B cell (primary cell): ENCODE measurements around the gene CTNNA1. TPM values are rescaled to one million over a fixed set of nuclear protein-coding genes. Genes with fewer than 3 reads are reported as not detected.

Experiments used
- ATAC-seq: fragments of 200-7000 bp; cut with Tn5 transposase; one replicate; pipeline ENCODE4 v1.10.0; 2021; ENCODE audit warnings: low read depth, mild to moderate bottlenecking, moderate number of reproducible peaks, moderate library complexity
- CTCF ChIA-PET: fragments of 350-600 bp; sonication (Branson Sonifier 250); formaldehyde crosslinking; loops from one replicate; lab custom pipeline; 2021; ENCODE audit warnings: antibody characterized with exemption, inconsistent platforms; lab: Charles Lee
- POLR2A ChIA-PET: fragments of 350-600 bp; sonication (Branson Sonifier 250); formaldehyde crosslinking; loops from one replicate; lab custom pipeline; 2021; ENCODE audit warnings: antibody characterized with exemption; lab: Charles Lee
- DNase-seq: peaks from one replicate; pipeline ENCODE4 v3.0.0; 2013
- H2AFZ ChIP-seq: 2 replicates; pipeline ENCODE4 v1.6.1; 2012; ENCODE audit warnings: mild to moderate bottlenecking, low read depth, low read length; ENCODE audit not compliant: insufficient read depth, poor library complexity, severe bottlenecking
- H3K27ac ChIP-seq, 2 donors: 1 replicate in 1 of 2; 2 replicates in 1 of 2; pipeline ENCODE4 v1.5.1; 2012 to 2013; ENCODE audit warnings: low read length in 2 of 2, mild to moderate bottlenecking in 2 of 2, moderate library complexity in 1 of 2
- H3K27me3 ChIP-seq, 4 experiments: fragments of 200-600 bp in 1 of 4; sonication (generic) in 1 of 4; replicated peaks in 1 of 4; 1 replicate in 2 of 4; 2 replicates in 2 of 4; pipeline versions ENCODE4 v1.6.1 to v1.7.0; 2013 to 2016; ENCODE audit warnings: low read length in 3 of 4, mild to moderate bottlenecking in 2 of 4, mixed read lengths in 1 of 4, moderate library complexity in 1 of 4; ENCODE audit not compliant: insufficient read depth in 4 of 4, control insufficient read depth in 3 of 4; ENCODE audit errors: control extremely low read depth in 1 of 4
- H3K36me3 ChIP-seq, 2 experiments: replicated peaks in 1 of 2; 1 replicate in 1 of 2; 2 replicates in 1 of 2; pipeline versions ENCODE4 v1.6.1 to v1.7.1; 2013; ENCODE audit warnings: low read length in 1 of 2; ENCODE audit not compliant: insufficient read depth in 2 of 2, control insufficient read depth in 1 of 2; ENCODE audit errors: control extremely low read depth in 1 of 2, extremely low read depth in 1 of 2
- H3K4me1 ChIP-seq, 2 donors: fragments of 200-600 bp in 1 of 2; sonication (generic) in 1 of 2; 1 replicate in 1 of 2; 2 replicates in 1 of 2; pipeline versions ENCODE4 v1.5.1 to v1.6.1; 2013 to 2017; ENCODE audit warnings: low read length in 2 of 2; ENCODE audit not compliant: control insufficient read depth in 2 of 2, insufficient read depth in 2 of 2
- H3K4me2 ChIP-seq: replicated peaks from 2 replicates; pipeline ENCODE3; 2012; ENCODE audit warnings: mild to moderate bottlenecking, low read depth, low read length; ENCODE audit not compliant: poor library complexity, severe bottlenecking
- H3K4me3 ChIP-seq, 5 experiments: fragments of 200-600 bp in 1 of 5; sonication (generic) in 1 of 5; 1 replicate in 3 of 5; 2 replicates in 2 of 5; pipeline versions ENCODE4 v1.5.1 to v1.7.0; 2011 to 2016; ENCODE audit warnings: low read length in 4 of 5, mild to moderate bottlenecking in 4 of 5, low read depth in 2 of 5, control low read depth in 1 of 5, moderate library complexity in 1 of 5; ENCODE audit not compliant: insufficient read depth in 1 of 5; ENCODE audit errors: control extremely low read depth in 1 of 5, extremely low read depth in 1 of 5
- H3K79me2 ChIP-seq: fragments of 200-600 bp; sonication (generic); one replicate; pipeline ENCODE4 v1.6.0; 2016; ENCODE audit warnings: low read length; ENCODE audit not compliant: control insufficient read depth, insufficient read depth
- H3K9ac ChIP-seq: fragments of 200-600 bp; sonication (generic); 2 replicates; pipeline ENCODE4 v1.6.1; 2017; ENCODE audit warnings: mild to moderate bottlenecking, low read length, moderate library complexity
- H3K9me3 ChIP-seq, 3 donors: one replicate each; pipeline versions ENCODE4 v1.6.1 to v1.7.1; 2013; ENCODE audit warnings: low read length in 2 of 3; ENCODE audit not compliant: control insufficient read depth in 2 of 3, insufficient read depth in 1 of 3; ENCODE audit errors: control extremely low read depth in 1 of 3
- H4K20me1 ChIP-seq: 2 replicates; pipeline ENCODE4 v1.6.0; 2012; ENCODE audit warnings: mild to moderate bottlenecking, low read length; ENCODE audit not compliant: insufficient read depth, control insufficient read depth, poor library complexity, severe bottlenecking
- H3K27ac Mint-ChIP-seq: one replicate; pipeline ENCODE4 v1.8.0; 2021; ENCODE audit warnings: mixed read lengths
- H3K27me3 Mint-ChIP-seq: one replicate; pipeline ENCODE4 v1.8.0; 2021; ENCODE audit warnings: mixed read lengths
- H3K4me1 Mint-ChIP-seq: one replicate; pipeline ENCODE4 v1.8.0; 2021; ENCODE audit warnings: mixed read lengths
- H3K4me3 Mint-ChIP-seq: one replicate; pipeline ENCODE4 v1.8.0; 2021; ENCODE audit warnings: mixed read lengths
- H3K9me3 Mint-ChIP-seq: one replicate; pipeline ENCODE4 v1.8.0; 2022; ENCODE audit warnings: mixed read lengths; ENCODE audit not compliant: insufficient read depth
- EZH2 ChIP-seq: IDR thresholded peaks from 2 replicates; pipeline ENCODE4 v1.6.1; 2012; ENCODE audit warnings: borderline replicate concordance, low read depth, mild to moderate bottlenecking, moderate library complexity, low read length; ENCODE audit not compliant: insufficient read depth, poor library complexity, severe bottlenecking
- intact Hi-C: fragments of 100-400 bp; cut with micrococcal nuclease; formaldehyde crosslinking; loops from one replicate; pipeline ENCODE4 v1.10.0; 2022
- polyA plus RNA-seq: library from polyadenylated mRNA; depleted of rRNA; stranded (reverse); fragments of >200 nt; gene quantifications from 2 replicates; pipeline ENCODE4 v1.2.3, GENCODE V29; 2012
- total RNA-seq, 2 donors: library from RNA; stranded (reverse); fragments of 120-200 nt in 1 of 2; gene quantifications; 1 replicate in 1 of 2; 2 replicates in 1 of 2; pipeline versions ENCODE4 v1.2.3 to v1.2.4, GENCODE V29; 2013 to 2022
- TF ChIP-seq, protein P1 (sequence below): fragments of 200-600 bp; IDR thresholded peaks from one replicate; pipeline ENCODE4 v1.8.0; 2022; ENCODE audit warnings: antibody characterized with exemption, mild to moderate bottlenecking

The CTNNA1 gene
- total and polyA plus RNA-seq, 2 donors (not counting 1 experiment from before 2014, with no cell fraction given): 22.7 to 96.0 TPM

DNA sequence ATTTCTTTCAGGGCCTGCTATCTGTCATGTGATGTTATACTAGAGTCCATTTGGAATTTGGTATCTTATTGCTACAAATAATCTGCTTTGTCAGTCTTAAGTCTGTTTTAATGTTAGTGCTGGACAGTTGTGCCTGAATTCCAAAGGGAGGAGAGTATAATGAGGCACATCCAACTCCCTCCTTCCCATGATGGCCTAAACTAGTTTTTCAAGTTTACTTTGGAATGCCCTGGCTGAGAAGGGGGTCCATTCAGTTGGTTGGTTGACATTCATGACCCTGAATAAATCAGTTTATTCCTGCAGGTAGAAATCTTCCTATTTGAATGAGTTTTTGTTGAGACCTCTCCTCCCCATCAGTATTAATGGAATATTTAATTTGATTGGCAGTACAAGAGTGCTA, 131.3 kb downstream of the CTNNA1 start:
- no peak overlapping the region for H2AFZ ChIP-seq
- Mint-ChIP-seq H3K4me1 (peaks cover 16% of the 10 kb centered on the region), H3K27me3 (no peaks in the 10 kb centered on the region), H3K4me3 (no peak overlapping the region), H3K9me3 (peaks cover 1% of the 10 kb centered on the region), H3K27ac (no peak overlapping the region)
- H3K9me3 ChIP-seq: peaks cover 0 to 4% (median 0%) of the 10 kb centered on the region in 3 donors
- DNase-seq (no peak), ATAC-seq (no peak)
- no peak overlapping the region for H3K4me3 ChIP-seq
- no peak overlapping the region for H3K4me2 ChIP-seq
- H3K27me3 ChIP-seq: no peaks in the 10 kb centered on the region
- no peak overlapping the region for H3K27ac ChIP-seq
- H3K4me1 ChIP-seq: peaks cover 0 to 5% of the 10 kb centered on the region in 2 donors
- no peaks in the 10 kb centered on the region for H4K20me1 ChIP-seq
- no peak overlapping the region for H3K9ac ChIP-seq
- H3K36me3 ChIP-seq: peaks cover 5 to 16% of the 10 kb centered on the region in 2 experiments
- intact Hi-C loops: no loop called here
- no peaks in the 10 kb centered on the region for H3K79me2 ChIP-seq
- no peak for TF ChIP-seq EZH2
- POLR2A ChIA-PET: no interaction called here
- CTCF ChIA-PET: interaction anchor here (1.3 kb wide), 1 partner anchor 9 kb away, joined by 3 read pairs; no protein-coding TSS in a partner anchor

DNA sequence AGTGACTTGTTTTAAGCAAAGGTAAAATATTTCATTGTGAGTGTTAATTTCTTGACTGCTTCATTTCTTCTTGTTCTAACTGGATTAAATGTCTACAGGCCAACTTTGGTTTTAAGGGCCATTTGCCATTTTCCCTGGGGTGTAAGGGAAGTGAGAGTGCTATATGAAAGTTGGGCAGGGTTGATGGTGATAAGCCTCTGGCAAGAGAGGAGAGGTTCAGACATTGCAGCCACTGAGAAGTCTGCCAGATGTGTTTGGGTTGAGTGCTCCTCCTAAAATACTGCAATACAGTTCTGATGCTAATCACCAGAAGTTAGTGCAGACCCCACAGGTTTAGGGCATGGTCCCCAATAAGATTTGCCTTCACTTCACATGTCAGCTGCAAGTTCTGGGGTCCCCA, 136.8 kb downstream of the CTNNA1 start:
- H3K79me2 ChIP-seq: no peaks in the 10 kb centered on the region
- Mint-ChIP-seq H3K9me3 (peaks cover 8% of the 10 kb centered on the region), H3K27ac (no peak overlapping the region), H3K4me3 (no peak overlapping the region), H3K4me1 (no peaks in the 10 kb centered on the region), H3K27me3 (no peaks in the 10 kb centered on the region)
- H3K27ac ChIP-seq: no peak overlapping the region
- no peak overlapping the region for H3K4me3 ChIP-seq
- intact Hi-C loops: no loop called here
- ChIA-PET POLR2A (no interaction called here), CTCF (no interaction called here)
- ATAC-seq (no peak), DNase-seq (no peak)
- H3K9ac ChIP-seq: no peak overlapping the region
- H2AFZ ChIP-seq: no peak overlapping the region
- no peak for TF ChIP-seq EZH2
- TF ChIP-seq, protein P1, sequence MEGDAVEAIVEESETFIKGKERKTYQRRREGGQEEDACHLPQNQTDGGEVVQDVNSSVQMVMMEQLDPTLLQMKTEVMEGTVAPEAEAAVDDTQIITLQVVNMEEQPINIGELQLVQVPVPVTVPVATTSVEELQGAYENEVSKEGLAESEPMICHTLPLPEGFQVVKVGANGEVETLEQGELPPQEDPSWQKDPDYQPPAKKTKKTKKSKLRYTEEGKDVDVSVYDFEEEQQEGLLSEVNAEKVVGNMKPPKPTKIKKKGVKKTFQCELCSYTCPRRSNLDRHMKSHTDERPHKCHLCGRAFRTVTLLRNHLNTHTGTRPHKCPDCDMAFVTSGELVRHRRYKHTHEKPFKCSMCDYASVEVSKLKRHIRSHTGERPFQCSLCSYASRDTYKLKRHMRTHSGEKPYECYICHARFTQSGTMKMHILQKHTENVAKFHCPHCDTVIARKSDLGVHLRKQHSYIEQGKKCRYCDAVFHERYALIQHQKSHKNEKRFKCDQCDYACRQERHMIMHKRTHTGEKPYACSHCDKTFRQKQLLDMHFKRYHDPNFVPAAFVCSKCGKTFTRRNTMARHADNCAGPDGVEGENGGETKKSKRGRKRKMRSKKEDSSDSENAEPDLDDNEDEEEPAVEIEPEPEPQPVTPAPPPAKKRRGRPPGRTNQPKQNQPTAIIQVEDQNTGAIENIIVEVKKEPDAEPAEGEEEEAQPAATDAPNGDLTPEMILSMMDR: no peak
- H3K4me2 ChIP-seq: no peak overlapping the region
- no peaks in the 10 kb centered on the region for H3K4me1 ChIP-seq
- H3K36me3 ChIP-seq: peaks cover 9 to 23% of the 10 kb centered on the region in 2 experiments
- no peaks in the 10 kb centered on the region for H3K27me3 ChIP-seq
- no peaks in the 10 kb centered on the region for H4K20me1 ChIP-seq
- H3K9me3 ChIP-seq: peaks cover 0 to 9% (median 7%) of the 10 kb centered on the region in 3 donors
